ENCODE data around the gene GREB1L.

Gene GREB1L

GRCh38 chr18:21456428-21457178 is 214.6 kb downstream of the GREB1L start:
- DNase-seq (ENCODE audit: low read depth) = no peak
- no peak for TF ChIP-seq CTCF (conservative IDR thresholded peaks at IDR 0.05; ENCODE audit: low read depth, low read length)

GRCh38 chr18:21457179-21457535 is 215.1 kb downstream of the GREB1L start:
- H3K4me3 ChIP-seq (ENCODE audit: low read length) = no peak overlapping the region
- DNase-seq (ENCODE audit: low read depth) = no peak
- TF ChIP-seq CTCF (conservative IDR thresholded peaks at IDR 0.05; ENCODE audit: low read depth, low read length) = no peak

More at GRCh38 chr18:21456428-21457178, 214.6 kb downstream of the GREB1L start:
- no peak overlapping the region for H3K4me3 ChIP-seq (ENCODE audit: low read length)

- no peak for DNase-seq (ENCODE audit: low read depth)
- H3K4me3 ChIP-seq (ENCODE audit: low read length) = no peak overlapping the region
- TF ChIP-seq CTCF (conservative IDR thresholded peaks at IDR 0.05; ENCODE audit: low read depth, low read length) = no peak
Measured at GRCh38 chr18:21458310-21458709, 216.3 kb downstream of the GREB1L start.

GRCh38 chr18:21458788-21459187 is 216.8 kb downstream of the GREB1L start:
- H3K4me3 ChIP-seq (ENCODE audit: low read length) = no peak overlapping the region
- no peak for DNase-seq (ENCODE audit: low read depth)
- TF ChIP-seq CTCF (conservative IDR thresholded peaks at IDR 0.05; ENCODE audit: low read depth, low read length) = no peak

- H3K4me3 ChIP-seq (ENCODE audit: low read length) = no peak overlapping the region
- no peak for DNase-seq (ENCODE audit: low read depth)
- TF ChIP-seq CTCF (conservative IDR thresholded peaks at IDR 0.05; ENCODE audit: low read depth, low read length) = no peak
Measured at GRCh38 chr18:21459706-21460286, 217.8 kb downstream of the GREB1L start.

- no peak for TF ChIP-seq CTCF (conservative IDR thresholded peaks at IDR 0.05; ENCODE audit: low read depth, low read length)
- DNase-seq (ENCODE audit: low read depth) = no peak
- no peak overlapping the region for H3K4me3 ChIP-seq (ENCODE audit: low read length)
Measured at GRCh38 chr18:21461460-21461859, 219.4 kb downstream of the GREB1L start.

- DNase-seq (ENCODE audit: low read depth) = no peak
- H3K4me3 ChIP-seq (ENCODE audit: low read length) = no peak overlapping the region
- TF ChIP-seq CTCF (conservative IDR thresholded peaks at IDR 0.05; ENCODE audit: low read depth, low read length) = no peak
Measured at GRCh38 chr18:21463718-21464117, 221.7 kb downstream of the GREB1L start.

Measured in retinal pigment epithelial cell (primary cell).